CD14-positive monocyte (primary cell): ENCODE measurements around the gene IGF1R. TPM values are rescaled to one million over a fixed set of nuclear protein-coding genes. Genes with fewer than 3 reads are reported as not detected.

Experiments
- DNase-seq, 3 donors: peaks; one replicate each; pipeline ENCODE4 v3.0.0-alpha.2; 2011 to 2022
- H2AFZ ChIP-seq: 2 replicates; pipeline ENCODE4 v1.6.0; 2012; ENCODE audit warnings: mild to moderate bottlenecking, low read depth, low read length, inconsistent platforms; ENCODE audit not compliant: insufficient read depth, poor library complexity, severe bottlenecking
- H3K27ac ChIP-seq, 2 donors: 1 replicate in 1 of 2; 2 replicates in 1 of 2; pipeline ENCODE4 v1.5.1; 2012 to 2013; ENCODE audit warnings: low read length in 2 of 2, control low read depth in 1 of 2, inconsistent platforms in 1 of 2, low read depth in 1 of 2, mild to moderate bottlenecking in 1 of 2
- H3K27me3 ChIP-seq, 2 donors: one replicate each; pipeline versions ENCODE4 v1.6.0 to v1.6.1; 2011 to 2013; ENCODE audit warnings: low read length in 2 of 2; ENCODE audit not compliant: control insufficient read depth in 2 of 2, insufficient read depth in 2 of 2
- H3K36me3 ChIP-seq, 2 donors: replicated peaks in 1 of 2; 1 replicate in 1 of 2; 2 replicates in 1 of 2; pipeline versions ENCODE4 v1.5.1 to v1.6.1; 2012 to 2013; ENCODE audit warnings: low read length in 2 of 2, control low read depth in 1 of 2, inconsistent platforms in 1 of 2, mild to moderate bottlenecking in 1 of 2; ENCODE audit not compliant: insufficient read depth in 2 of 2, control insufficient read depth in 1 of 2
- H3K4me1 ChIP-seq, 2 donors: 1 replicate in 1 of 2; 2 replicates in 1 of 2; pipeline versions ENCODE4 v1.5.1 to v1.6.1; 2012 to 2013; ENCODE audit warnings: low read length in 2 of 2, control low read depth in 1 of 2, inconsistent platforms in 1 of 2, mild to moderate bottlenecking in 1 of 2, moderate library complexity in 1 of 2; ENCODE audit not compliant: insufficient read depth in 2 of 2, control insufficient read depth in 1 of 2
- H3K4me2 ChIP-seq: replicated peaks from 2 replicates; pipeline ENCODE3; 2012; ENCODE audit warnings: low read length, moderate library complexity, mild to moderate bottlenecking; ENCODE audit not compliant: poor library complexity, severe bottlenecking; ENCODE audit errors: extremely low read depth
- H3K4me3 ChIP-seq, 3 experiments: fragments of 200-600 bp in 1 of 3; sonication (generic) in 1 of 3; replicated peaks in 1 of 3; 1 replicate in 2 of 3; 2 replicates in 1 of 3; pipeline ENCODE4 v1.5.1; 2011 to 2013; ENCODE audit warnings: low read length in 3 of 3, mild to moderate bottlenecking in 3 of 3, control low read depth in 2 of 3, low read depth in 2 of 3, inconsistent platforms in 1 of 3, moderate library complexity in 1 of 3
- H3K79me2 ChIP-seq: 2 replicates; pipeline ENCODE4 v1.6.0; 2012; ENCODE audit warnings: mild to moderate bottlenecking, control low read depth, inconsistent platforms, low read length, moderate library complexity; ENCODE audit not compliant: insufficient read depth
- H3K9ac ChIP-seq: 2 replicates; pipeline ENCODE4 v1.6.0; 2017; ENCODE audit warnings: low read length, mild to moderate bottlenecking; ENCODE audit not compliant: insufficient read depth, poor library complexity, severe bottlenecking
- H3K9me3 ChIP-seq, 2 donors: replicated peaks in 1 of 2; 1 replicate in 1 of 2; 2 replicates in 1 of 2; pipeline versions ENCODE4 v1.5.1 to v1.6.1; 2012 to 2013; ENCODE audit warnings: low read length in 2 of 2, control low read depth in 1 of 2; ENCODE audit not compliant: control insufficient read depth in 1 of 2, insufficient read depth in 1 of 2
- H4K20me1 ChIP-seq: 2 replicates; pipeline ENCODE4 v1.6.0; 2012; ENCODE audit warnings: mild to moderate bottlenecking, low read length, control low read depth, moderate library complexity; ENCODE audit not compliant: insufficient read depth
- H3K27ac Mint-ChIP-seq, 7 donors: one replicate each; pipeline ENCODE4 v1.8.0; 2020; ENCODE audit warnings: mild to moderate bottlenecking in 7 of 7, mixed read lengths in 7 of 7, moderate library complexity in 6 of 7, inconsistent platforms in 2 of 7
- H3K27me3 Mint-ChIP-seq, 3 donors: one replicate each; pipeline ENCODE4 v1.8.0; 2021 to 2022; ENCODE audit warnings: low read depth in 3 of 3, mild to moderate bottlenecking in 3 of 3, mixed read lengths in 3 of 3, moderate library complexity in 3 of 3, inconsistent platforms in 1 of 3
- H3K36me3 Mint-ChIP-seq, 2 donors: one replicate each; pipeline ENCODE4 v1.8.0; 2020; ENCODE audit warnings: mixed read lengths in 2 of 2, inconsistent platforms in 1 of 2, mild to moderate bottlenecking in 1 of 2
- H3K4me1 Mint-ChIP-seq: one replicate; pipeline ENCODE4 v1.8.0; 2020; ENCODE audit warnings: mild to moderate bottlenecking, mixed read lengths
- H3K4me3 Mint-ChIP-seq, 2 donors: one replicate each; pipeline ENCODE4 v1.8.0; 2020; ENCODE audit warnings: mild to moderate bottlenecking in 2 of 2, mixed read lengths in 2 of 2, moderate library complexity in 1 of 2
- H3K9me3 Mint-ChIP-seq, 7 donors: one replicate each; pipeline ENCODE4 v1.8.0; 2020 to 2022; ENCODE audit warnings: mixed read lengths in 7 of 7, mild to moderate bottlenecking in 6 of 7, moderate library complexity in 6 of 7, inconsistent platforms in 2 of 7
- WGBS: methylation state at CpG from one replicate; pipeline ENCODE4 v1.1.5; 2013; ENCODE audit warnings: missing lambda C conversion rate; ENCODE audit not compliant: insufficient coverage; 5-methylcytosine and 5-hydroxymethylcytosine counted together
- intact Hi-C, 2 donors: fragments of 100-400 bp; cut with micrococcal nuclease; formaldehyde crosslinking; loops; one replicate each; pipeline versions ENCODE4 v1.15.0 to v1.15.1; 2023
- polyA plus RNA-seq, 3 donors: library from polyadenylated mRNA; depleted of rRNA in 1 of 3; unstranded in 2 of 3; stranded (reverse) in 1 of 3; fragments of 300-500 nt in 2 of 3; fragments of >200 nt in 1 of 3; fragmentation: Illumina TruSeq in 2 of 3; gene quantifications; 1 replicate in 2 of 3; 2 replicates in 1 of 3; pipeline ENCODE4 v1.2.3, GENCODE V29; 2012 to 2021
- TF ChIP-seq, protein P1 (sequence below): fragments of 200-600 bp; IDR thresholded peaks from one replicate; pipeline ENCODE4 v1.8.0; 2022; ENCODE audit warnings: antibody characterized with exemption, mild to moderate bottlenecking

IGF1R gene
- polyA plus RNA-seq, 3 donors, result 0.35 to 4.9 (median 0.67) TPM

DNA sequence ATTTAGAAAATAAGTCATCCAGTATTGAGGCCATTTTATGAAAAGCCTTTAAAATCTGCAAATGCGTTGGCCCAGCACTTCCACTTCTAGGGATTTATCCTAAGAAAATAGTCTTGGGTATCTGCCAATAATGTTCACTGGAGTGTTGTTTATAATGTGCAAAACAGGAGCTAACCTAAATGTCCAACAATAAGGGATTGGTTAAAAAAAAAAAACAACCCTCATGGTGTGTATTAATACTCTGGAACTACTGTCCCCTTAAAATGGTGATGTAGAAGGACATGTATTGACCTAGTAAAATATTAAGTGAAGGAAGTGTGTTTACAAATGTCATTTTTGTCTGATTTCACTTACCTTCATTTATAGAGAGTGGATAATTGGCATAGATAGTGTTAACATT is 58.0 kb downstream of the IGF1R start:
- Histone ChIP-seq H3K4me2 (no peak overlapping the region), H3K9me3 (peaks cover 3 to 6% of the 10 kb centered on the region in 2 donors), H3K9ac (no peak overlapping the region), H3K4me3 (no peak overlapping the region), H3K36me3 (peaks cover 6 to 26% of the 10 kb centered on the region in 2 donors), H3K4me1 (no peaks in the 10 kb centered on the region), H3K27ac (no peak overlapping the region), H3K27me3 (no peaks in the 10 kb centered on the region), H2AFZ (no peak overlapping the region), H4K20me1 (peaks cover 77% of the 10 kb centered on the region), H3K79me2 (peaks cover 88% of the 10 kb centered on the region)
- H3K27me3 Mint-ChIP-seq, result no peaks in the 10 kb centered on the region
- WGBS, result no CpG with 5 or more reads among the region's 1 CpG
- DNase-seq, result no peak
- no peak overlapping the region for H3K4me3 Mint-ChIP-seq
- peaks cover under 1 to 9% (median 2%) of the 10 kb centered on the region in 7 donors for H3K9me3 Mint-ChIP-seq
- intact Hi-C loops, result no loop called here
- H3K36me3 Mint-ChIP-seq, result peaks cover 18 to 19% of the 10 kb centered on the region in 2 donors
- TF ChIP-seq, protein P1, sequence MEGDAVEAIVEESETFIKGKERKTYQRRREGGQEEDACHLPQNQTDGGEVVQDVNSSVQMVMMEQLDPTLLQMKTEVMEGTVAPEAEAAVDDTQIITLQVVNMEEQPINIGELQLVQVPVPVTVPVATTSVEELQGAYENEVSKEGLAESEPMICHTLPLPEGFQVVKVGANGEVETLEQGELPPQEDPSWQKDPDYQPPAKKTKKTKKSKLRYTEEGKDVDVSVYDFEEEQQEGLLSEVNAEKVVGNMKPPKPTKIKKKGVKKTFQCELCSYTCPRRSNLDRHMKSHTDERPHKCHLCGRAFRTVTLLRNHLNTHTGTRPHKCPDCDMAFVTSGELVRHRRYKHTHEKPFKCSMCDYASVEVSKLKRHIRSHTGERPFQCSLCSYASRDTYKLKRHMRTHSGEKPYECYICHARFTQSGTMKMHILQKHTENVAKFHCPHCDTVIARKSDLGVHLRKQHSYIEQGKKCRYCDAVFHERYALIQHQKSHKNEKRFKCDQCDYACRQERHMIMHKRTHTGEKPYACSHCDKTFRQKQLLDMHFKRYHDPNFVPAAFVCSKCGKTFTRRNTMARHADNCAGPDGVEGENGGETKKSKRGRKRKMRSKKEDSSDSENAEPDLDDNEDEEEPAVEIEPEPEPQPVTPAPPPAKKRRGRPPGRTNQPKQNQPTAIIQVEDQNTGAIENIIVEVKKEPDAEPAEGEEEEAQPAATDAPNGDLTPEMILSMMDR, result no peak
- peaks cover 12% of the 10 kb centered on the region for H3K4me1 Mint-ChIP-seq
- H3K27ac Mint-ChIP-seq, result no peak overlapping the region

DNA sequence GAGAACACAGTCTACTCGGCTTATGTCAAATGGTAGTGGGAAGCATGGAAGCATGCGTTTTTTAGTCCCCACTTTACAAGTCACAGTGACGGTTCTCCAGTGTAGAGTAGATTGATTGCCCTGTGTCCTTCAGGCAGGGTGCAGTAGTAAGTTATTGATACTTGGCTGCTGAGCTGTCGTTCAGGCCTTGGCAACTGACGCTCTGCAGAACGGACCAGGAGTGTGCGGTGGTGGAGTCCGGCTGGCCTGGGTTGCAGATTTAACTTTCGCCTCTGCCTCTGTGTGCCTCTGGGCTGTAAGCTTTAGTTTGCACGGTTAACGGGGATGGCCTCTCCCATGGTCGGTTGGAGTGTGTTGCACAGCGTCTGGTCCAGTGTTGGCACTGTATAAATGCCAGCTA is 58.6 kb downstream of the IGF1R start:
- no peaks in the 10 kb centered on the region for H3K27me3 ChIP-seq
- H3K36me3 ChIP-seq, result peaks cover 6 to 32% of the 10 kb centered on the region in 2 donors
- no peak for DNase-seq
- 95% methylated on average over 10 of the region's 13 CpGs for WGBS
- H3K36me3 Mint-ChIP-seq, result peaks cover 23 to 24% of the 10 kb centered on the region in 2 donors
- peaks cover 90% of the 10 kb centered on the region for H3K79me2 ChIP-seq
- H3K27ac Mint-ChIP-seq, result no peak overlapping the region
- H2AFZ ChIP-seq, result no peak overlapping the region
- peaks cover 12% of the 10 kb centered on the region for H3K4me1 Mint-ChIP-seq
- TF ChIP-seq, protein P1, result no peak
- intact Hi-C loops, result no loop called here
- H3K9me3 ChIP-seq, result peaks cover 8 to 12% of the 10 kb centered on the region in 2 donors
- H3K4me1 ChIP-seq, result no peaks in the 10 kb centered on the region
- peaks cover 6 to 15% (median 8%) of the 10 kb centered on the region in 7 donors for H3K9me3 Mint-ChIP-seq
- H3K9ac ChIP-seq, result no peak overlapping the region
- no peaks in the 10 kb centered on the region for H3K27me3 Mint-ChIP-seq
- no peak overlapping the region for H3K27ac ChIP-seq
- H3K4me3 ChIP-seq, result no peak overlapping the region
- peaks cover 83% of the 10 kb centered on the region for H4K20me1 ChIP-seq
- H3K4me3 Mint-ChIP-seq, result no peak overlapping the region
- H3K4me2 ChIP-seq, result no peak overlapping the region
